ENCODE results near the gene FAM83B. TPM values are rescaled to one million over a fixed set of nuclear protein-coding genes. Genes with fewer than 3 reads are reported as not detected.

The FAM83B gene
- total and polyA plus RNA-seq, 10 of the 15 experiments (the other 5 are each of a cell fraction or from before 2014, with no cell fraction given) = 0.05 TPM; not detected in 9

- no peak for TF ChIP-seq SKIL (IDR thresholded peaks at IDR 0.05; ENCODE audit: low read depth, poor library complexity, severe bottlenecking)
- peak; percentile 44; the same call in 1 of the 2 replicates for TF ChIP-seq RAD21 (IDR thresholded peaks at IDR 0.05; ENCODE audit: insufficient read depth, low read depth, low read length)
- no peak for TF ChIP-seq SMAD1 (IDR thresholded peaks at IDR 0.05; ENCODE audit: low read depth, partially characterized antibody)
These were observed 32.1 kb downstream of the FAM83B start (continued) for GRCh38 chr6:54878718-54879117.

GRCh38 chr6:54879188-54879985 lies 32.8 kb downstream of the FAM83B start:
- no peaks in the 10 kb centered on the region for H3K79me2 ChIP-seq (ENCODE audit: control insufficient read depth, insufficient read depth, low read length)
- POLR2A ChIA-PET = interaction anchor here (0.6 kb wide), 1 partner anchor 723 kb away, joined by 3 read pairs; no protein-coding TSS in a partner anchor
- WGBS (ENCODE audit: insufficient coverage, insufficient replicate concordance, low lambda C conversion rate, missing lambda C conversion rate) = 4% methylated on average over 8 of the region's 8 CpGs
- H3K27me3 ChIP-seq (replicated peaks in 1 of 2; ENCODE audit: control insufficient read depth in 2 of 2, insufficient read depth in 2 of 2, low read length in 1 of 2) = no peaks in the 10 kb centered on the region
- SMC1A ChIA-PET (ENCODE audit: uncharacterized antibody, unreplicated experiment) = no interaction called here
- FAIRE-seq (no peak), ATAC-seq (no peak), DNase-seq (ENCODE audit: low read depth, low spot score) (no peak)
- intact Hi-C loops (cut with micrococcal nuclease; ENCODE audit: unreplicated experiment) = no loop called here
- RAD21 ChIA-PET (ENCODE audit: unreplicated experiment) = no interaction called here
- CTCF ChIA-PET = interaction anchor here (0.6 kb wide), 1 partner anchor 230 kb away, joined by 3 read pairs; no protein-coding TSS in a partner anchor
- no peak overlapping the region for H3K4me2 ChIP-seq (ENCODE audit: control insufficient read depth, insufficient read depth)
- BruUV-seq (replicated peaks) = no TSS peak
- H3K9ac ChIP-seq (ENCODE audit: control insufficient read depth, insufficient read depth, low read length) = no peak overlapping the region
- no peak for TF ChIP-seq KAT2A (conservative IDR thresholded peaks at IDR 0.05; ENCODE audit: control insufficient read depth, low read depth, low read length)
- TF ChIP-seq IRF4 (IDR thresholded peaks at IDR 0.05; ENCODE audit: low read depth, low read length) = no peak
- TF ChIP-seq YY1 (IDR thresholded peaks at IDR 0.05; ENCODE audit: low read depth, low read length) = no peak
- TF ChIP-seq TCF12 (IDR thresholded peaks at IDR 0.05; ENCODE audit: low read depth, low read length) = no peak
- TF ChIP-seq DPF2 (IDR thresholded peaks at IDR 0.05) = no peak
- TF ChIP-seq MEF2B (IDR thresholded peaks at IDR 0.05; ENCODE audit: partially characterized antibody, poor library complexity, severe bottlenecking) = no peak
- TF ChIP-seq BCL11A (IDR thresholded peaks at IDR 0.05; ENCODE audit: low read depth, low read length) = no peak
- TF ChIP-seq SKIL (IDR thresholded peaks at IDR 0.05; ENCODE audit: low read depth, poor library complexity, severe bottlenecking) = no peak
- TF ChIP-seq STAT1 (conservative IDR thresholded peaks at IDR 0.05) = no peak
- TF ChIP-seq NBN (IDR thresholded peaks at IDR 0.05) = no peak
- no peak for TF ChIP-seq RELB (IDR thresholded peaks at IDR 0.05; ENCODE audit: low read depth)
- TF ChIP-seq CHD2 (IDR thresholded peaks at IDR 0.05; ENCODE audit: borderline replicate concordance, low read depth, low read length) = no peak
- H2AFZ ChIP-seq (ENCODE audit: control insufficient read depth, low read depth, low read length) = no peak overlapping the region
- H3K4me3 ChIP-seq = no peak overlapping the region
- no peaks in the 10 kb centered on the region for H3K36me3 ChIP-seq (ENCODE audit: control insufficient read depth in 2 of 2, insufficient read depth in 2 of 2, low read length in 1 of 2)
- H3K27ac ChIP-seq (ENCODE audit: control insufficient read depth, insufficient read depth) = no peak overlapping the region
- H3K4me1 ChIP-seq (ENCODE audit: control insufficient read depth, insufficient read depth, low read length) = no peaks in the 10 kb centered on the region
- H3K9me3 ChIP-seq (replicated peaks; ENCODE audit: control insufficient read depth, insufficient read depth, low read length) = no peaks in the 10 kb centered on the region
- no peaks in the 10 kb centered on the region for H4K20me1 ChIP-seq (ENCODE audit: control insufficient read depth, insufficient read depth)
- in situ Hi-C loops (cut with MboI) = no loop called here

All from GM12878 (cell line).